ENCODE results near the gene XRCC2. TPM values are rescaled to one million over a fixed set of nuclear protein-coding genes. Genes with fewer than 3 reads are reported as not detected.
"Not testable (repeated sequence)": the region's sequence is repeated elsewhere in the genome, so short reads cannot be mapped to it uniquely, and the experiment has no call there.

The XRCC2 gene
- total RNA-seq, 8 experiments from 2014 or later, result 0.20 to 11.4 (median 1.2) TPM

DNA sequence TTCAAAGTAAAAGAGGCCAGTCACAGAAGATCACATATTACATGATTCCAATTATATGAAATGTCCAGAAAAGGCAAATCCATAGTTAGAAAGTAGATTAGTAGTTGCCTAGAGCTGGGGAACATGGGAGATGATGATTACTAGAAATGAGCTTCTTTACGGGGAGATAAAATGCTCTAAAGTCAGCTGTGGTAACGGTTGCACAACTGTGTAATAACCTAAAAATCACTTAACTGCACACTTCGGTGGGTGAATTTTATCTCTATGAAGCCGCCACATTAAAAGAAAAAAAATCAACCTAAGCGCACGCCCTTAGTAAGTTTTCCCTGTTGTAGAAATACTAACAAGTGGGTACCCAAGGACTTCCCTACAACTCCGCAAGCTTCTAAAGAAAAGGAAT, 15.9 kb downstream of the XRCC2 start:
- Histone ChIP-seq H3K27ac (no peak overlapping the region), H3K4me3 (no peak overlapping the region), H3K4me1 (replicated peaks in 1 of 2) (no peaks in the 10 kb centered on the region)
- WGBS, 10 experiments, result 80 to 100% (median 95%) methylated on average over 2 to 6 of the region's 7 CpGs; no CpG with 5 or more reads in 1 of the 10 experiments
- in situ Hi-C loops (cut with MboI; ENCODE audit: low pct_unique_long_range_greater_than_20kb in 2 of 9, low sequenced_read_pairs in 9 of 9, unreplicated experiment in 9 of 9), result no loop called here
- no peak for ATAC-seq (replicated peaks in 6 of 8)

DNA sequence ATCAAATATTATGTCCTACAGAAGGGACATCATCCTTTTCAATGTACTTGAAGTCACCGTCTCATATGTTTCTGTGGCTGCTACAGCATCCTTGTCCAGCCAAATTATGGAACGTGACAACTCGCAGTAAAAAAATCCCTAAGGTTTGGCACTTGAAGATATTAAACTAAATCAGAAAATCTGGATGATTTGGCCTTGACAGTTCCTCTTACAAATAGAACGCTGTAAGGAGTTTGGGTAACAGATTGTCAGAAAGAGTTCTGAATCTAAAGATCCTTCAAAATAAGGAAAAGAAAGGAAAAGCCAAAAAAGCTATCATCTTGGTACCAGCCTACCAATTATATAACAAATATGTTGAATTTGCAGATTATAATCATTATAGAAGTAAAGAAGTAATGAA, 21.0 kb downstream of the XRCC2 start:
- no peak for ATAC-seq (replicated peaks in 6 of 8)
- H3K4me1 ChIP-seq (replicated peaks in 1 of 2), result no peaks in the 10 kb centered on the region
- H3K4me3 ChIP-seq, result no peak overlapping the region
- no peak overlapping the region for H3K27ac ChIP-seq
- in situ Hi-C loops (cut with MboI; ENCODE audit: low pct_unique_long_range_greater_than_20kb in 2 of 9, low sequenced_read_pairs in 9 of 9, unreplicated experiment in 9 of 9), result no loop called here
- 10 to 100% (median 96%) methylated on average over 1 to 4 of the region's 4 CpGs; no CpG with 5 or more reads in 1 of the 10 experiments for WGBS, 10 experiments

DNA sequence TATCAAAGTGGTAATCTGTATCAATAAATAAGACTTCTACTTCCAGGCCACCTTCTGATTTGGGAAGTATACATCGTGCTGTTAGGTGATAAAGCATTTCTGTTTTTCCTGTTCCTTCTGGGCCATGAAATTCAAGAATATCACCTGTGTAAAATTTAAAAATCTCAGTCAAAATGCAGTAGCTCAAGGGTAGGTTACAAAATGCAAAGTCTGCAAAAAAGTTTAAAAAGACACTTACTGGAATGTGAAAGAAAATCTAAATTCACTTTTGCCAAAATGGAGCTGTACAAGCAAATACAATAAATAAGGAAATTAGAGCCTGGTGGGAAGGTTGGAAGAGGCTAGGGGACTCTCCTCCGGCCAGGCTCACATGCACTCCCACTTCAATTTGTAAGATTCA, 26.7 kb downstream of the XRCC2 start:
- in situ Hi-C loops (cut with MboI; ENCODE audit: low pct_unique_long_range_greater_than_20kb in 2 of 9, low sequenced_read_pairs in 9 of 9, unreplicated experiment in 9 of 9), result no loop called here

DNA sequence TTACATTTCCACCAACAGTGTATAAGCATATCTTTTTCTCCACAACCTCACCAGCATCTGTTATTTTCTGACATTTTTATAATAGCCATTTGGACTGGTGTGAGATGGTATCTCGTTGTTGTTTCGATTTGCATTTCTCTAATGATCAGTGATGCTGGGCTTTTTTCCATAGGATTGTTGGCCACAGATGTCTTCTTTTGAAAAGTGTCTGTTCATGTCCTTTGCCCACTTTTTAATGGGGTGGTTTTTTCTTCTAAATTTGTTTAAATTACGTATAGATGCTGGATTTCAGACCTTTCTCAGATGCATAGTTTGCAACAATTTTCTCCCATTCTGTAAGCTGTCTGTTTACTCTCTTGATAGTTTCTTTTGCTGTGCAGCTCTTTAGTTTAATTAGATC, 28.9 kb downstream of the XRCC2 start:
- Histone ChIP-seq H3K4me3 (no peak overlapping the region), H3K4me1 (replicated peaks in 1 of 2) (no peaks in the 10 kb centered on the region), H3K27ac (no peak overlapping the region)
- in situ Hi-C loops (cut with MboI; ENCODE audit: low pct_unique_long_range_greater_than_20kb in 2 of 9, low sequenced_read_pairs in 9 of 9, unreplicated experiment in 9 of 9), result no loop called here
- ATAC-seq (replicated peaks in 6 of 8), result no peak
- WGBS, 10 experiments, result 86 to 100% (median 96%) methylated on average over 1 to 3 of the region's 3 CpGs

More for the DNA sequence above, 26.7 kb downstream of the XRCC2 start:
- Histone ChIP-seq H3K4me3 (no peak overlapping the region), H3K27ac (no peak overlapping the region), H3K4me1 (replicated peaks in 1 of 2) (no peaks in the 10 kb centered on the region)
- 28 to 100% (median 96%) methylated on average over 1 to 2 of the region's 2 CpGs; no CpG with 5 or more reads in 2 of the 10 experiments for WGBS, 10 experiments
- ATAC-seq (replicated peaks in 6 of 8), result no peak

DNA sequence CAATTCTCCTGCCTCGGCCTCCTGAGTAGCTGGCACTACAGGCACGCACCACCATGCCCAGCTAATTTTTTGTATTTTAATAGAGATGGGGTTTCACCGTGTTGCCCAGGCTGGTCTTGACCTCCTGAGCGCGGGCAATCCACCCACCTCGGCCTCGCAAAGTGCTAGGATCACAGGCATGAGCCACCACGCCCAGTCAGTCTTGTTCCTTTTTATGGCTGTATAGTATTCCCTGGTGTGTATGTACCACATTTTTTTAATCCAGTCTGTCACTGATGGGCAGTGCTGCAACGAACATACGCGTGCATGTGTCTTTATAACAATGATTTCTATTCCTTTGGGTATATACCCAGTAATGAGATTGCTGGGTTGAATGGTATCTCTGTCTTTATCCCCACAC, 29.4 kb downstream of the XRCC2 start:
- ATAC-seq (replicated peaks in 6 of 8); H3K27ac ChIP-seq; H3K4me1 ChIP-seq (replicated peaks in 1 of 2); H3K4me3 ChIP-seq; in situ Hi-C loops (cut with MboI; ENCODE audit: low pct_unique_long_range_greater_than_20kb in 2 of 9, low sequenced_read_pairs in 9 of 9, unreplicated experiment in 9 of 9): not testable (repeated sequence)
- WGBS, 10 experiments, result 86 to 100% (median 98%) methylated on average over 2 to 11 of the region's 11 CpGs; no CpG with 5 or more reads in 1 of the 10 experiments

DNA sequence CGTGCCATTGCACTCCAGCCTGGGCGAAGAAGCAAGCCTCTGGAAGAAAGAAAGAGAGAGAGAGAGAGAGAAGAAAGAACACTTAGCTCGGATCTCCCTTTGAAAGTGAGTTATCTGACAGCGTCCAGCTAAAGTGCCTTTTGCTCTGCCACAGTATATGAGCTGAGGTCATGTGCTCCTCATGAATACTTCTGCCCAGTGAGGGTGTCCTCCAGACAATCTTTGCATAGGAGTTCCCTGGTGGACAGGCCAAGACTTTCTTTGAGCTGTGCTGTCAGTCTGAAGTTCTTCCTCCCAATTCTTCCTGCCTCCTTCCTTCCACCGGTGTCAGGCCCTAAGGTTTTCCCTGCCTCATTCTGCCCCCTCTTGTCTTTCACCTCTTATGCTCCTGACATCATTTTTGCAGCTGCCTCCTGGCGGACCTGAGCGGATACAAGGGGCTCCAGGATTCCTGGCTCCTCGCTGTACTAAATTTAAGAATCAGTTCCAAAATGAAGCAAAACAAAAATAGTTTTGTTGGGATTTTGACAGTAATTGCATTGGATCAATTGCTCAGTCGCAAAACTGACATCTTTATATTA, 31.9 kb downstream of the XRCC2 start:
- H3K27ac ChIP-seq, result no peak overlapping the region
- in situ Hi-C loops (cut with MboI; ENCODE audit: low pct_unique_long_range_greater_than_20kb in 2 of 9, low sequenced_read_pairs in 9 of 9, unreplicated experiment in 9 of 9), result no loop called here
- no peak overlapping the region for H3K4me3 ChIP-seq
- WGBS, 10 experiments, result 42 to 100% (median 93%) methylated on average over 1 to 5 of the region's 9 CpGs; no CpG with 5 or more reads in 2 of the 10 experiments
- H3K4me1 ChIP-seq (replicated peaks in 1 of 2), result no peaks in the 10 kb centered on the region
- ATAC-seq (replicated peaks in 6 of 8), result peak in 2 of 8 experiments; percentile 77 to 86

DNA sequence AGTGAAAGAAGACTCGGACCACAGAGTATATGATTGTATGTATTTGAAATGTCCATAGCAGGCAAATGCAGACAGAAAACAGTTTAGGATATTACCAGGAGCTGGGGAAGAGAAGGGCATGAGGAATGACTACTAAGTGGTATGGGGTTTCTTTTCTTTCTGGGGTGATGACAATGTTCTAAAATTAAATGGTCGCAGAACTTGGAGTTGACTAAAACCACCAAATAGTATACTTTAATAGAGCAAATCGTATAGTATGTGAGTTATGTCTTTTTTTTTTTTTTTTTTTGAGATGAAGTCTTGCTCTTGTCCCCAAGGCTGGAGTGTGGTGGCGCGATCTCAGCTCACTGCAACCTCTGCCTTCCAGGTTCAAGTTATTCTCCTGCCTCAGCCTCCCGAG, 34.6 kb downstream of the XRCC2 start:
- no peak for ATAC-seq (replicated peaks in 6 of 8)
- no peak overlapping the region for H3K4me3 ChIP-seq
- in situ Hi-C loops (cut with MboI; ENCODE audit: low pct_unique_long_range_greater_than_20kb in 2 of 9, low sequenced_read_pairs in 9 of 9, unreplicated experiment in 9 of 9), result no loop called here
- H3K27ac ChIP-seq, result no peak overlapping the region
- no peaks in the 10 kb centered on the region for H3K4me1 ChIP-seq (replicated peaks in 1 of 2)
- 75 to 100% (median 96%) methylated on average over 2 to 6 of the region's 6 CpGs for WGBS, 10 experiments

DNA sequence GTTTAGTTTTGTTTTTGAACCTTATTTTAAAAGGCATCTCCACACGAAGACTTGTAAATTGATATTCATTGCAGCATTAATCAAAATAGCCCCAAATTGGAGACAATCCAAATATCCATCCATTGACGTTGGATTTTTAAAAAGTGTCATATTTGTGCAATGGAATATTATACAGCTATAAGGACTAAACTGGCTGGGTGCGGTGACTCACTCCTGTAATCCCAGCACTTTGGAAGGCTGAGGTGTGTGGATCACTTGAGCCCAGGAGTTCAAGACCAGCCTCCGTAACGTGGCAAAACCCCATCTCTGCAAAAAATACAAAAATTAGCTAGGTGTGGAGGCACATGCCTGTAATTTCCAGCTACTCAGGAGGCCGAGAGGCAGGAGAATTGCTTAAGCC, 35.1 kb downstream of the XRCC2 start:
- no peak overlapping the region for H3K4me3 ChIP-seq
- in situ Hi-C loops (cut with MboI; ENCODE audit: low pct_unique_long_range_greater_than_20kb in 2 of 9, low sequenced_read_pairs in 9 of 9, unreplicated experiment in 9 of 9), result no loop called here
- 23 to 100% (median 89%) methylated on average over 2 to 6 of the region's 6 CpGs for WGBS, 10 experiments
- H3K27ac ChIP-seq, result no peak overlapping the region
- ATAC-seq (replicated peaks in 6 of 8), result no peak
- H3K4me1 ChIP-seq (replicated peaks in 1 of 2), result no peaks in the 10 kb centered on the region

DNA sequence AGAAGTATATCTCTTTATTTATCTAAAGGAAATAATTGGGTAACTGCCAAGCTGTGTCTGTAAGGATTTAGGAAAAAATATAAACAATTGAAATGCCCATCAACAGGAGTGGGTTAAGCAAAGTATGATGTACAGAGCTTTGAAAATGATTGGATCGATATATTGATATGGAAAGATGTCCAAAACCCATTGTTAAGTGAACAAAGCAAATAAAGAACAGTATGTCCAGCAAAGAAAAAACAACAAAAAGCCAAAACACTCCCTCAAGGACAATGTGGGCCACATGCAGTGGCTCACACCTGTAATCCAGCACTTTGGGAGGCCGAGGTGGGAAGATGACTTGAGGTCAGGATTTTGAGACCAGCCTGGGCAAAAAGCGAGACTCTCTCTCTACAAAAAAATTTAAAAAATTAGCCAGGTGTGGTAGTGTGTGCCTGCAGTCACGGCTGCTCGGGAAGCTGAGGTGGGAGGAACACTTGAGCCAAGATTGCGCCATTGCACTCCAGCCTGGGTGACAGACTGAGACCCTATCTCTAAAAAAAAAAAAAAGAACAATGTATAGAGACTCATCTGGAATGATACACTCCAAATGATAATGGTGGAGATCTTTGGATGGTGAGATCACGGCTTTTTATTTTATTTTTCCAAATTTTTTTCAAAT, 37.9 kb downstream of the XRCC2 start:
- Histone ChIP-seq H3K4me3 (no peak overlapping the region), H3K4me1 (replicated peaks in 1 of 2) (no peaks in the 10 kb centered on the region), H3K27ac (no peak overlapping the region)
- in situ Hi-C loops (cut with MboI; ENCODE audit: low pct_unique_long_range_greater_than_20kb in 2 of 9, low sequenced_read_pairs in 9 of 9, unreplicated experiment in 9 of 9), result no loop called here
- no peak for ATAC-seq (replicated peaks in 6 of 8)
- WGBS, 10 experiments, result 73 to 100% (median 96%) methylated on average over 1 to 7 of the region's 7 CpGs; no CpG with 5 or more reads in 1 of the 10 experiments

DNA sequence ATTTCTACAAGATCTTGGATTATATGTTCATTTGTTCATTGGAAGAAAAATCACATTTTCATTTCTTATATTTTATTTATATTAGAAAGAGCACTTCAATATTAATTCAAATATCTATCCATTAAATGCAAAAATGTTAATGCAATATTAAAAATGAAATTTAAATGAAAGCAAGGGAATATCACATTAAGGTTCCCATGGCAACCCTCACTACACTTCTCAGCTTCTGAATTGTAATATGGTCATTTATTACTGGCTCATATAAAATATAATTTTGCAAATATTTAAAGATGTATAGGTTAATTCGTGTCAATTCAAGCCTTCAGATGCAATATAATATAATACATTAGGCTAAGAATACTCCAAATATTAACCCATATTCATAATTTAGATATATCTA, 38.8 kb downstream of the XRCC2 start:
- no peak overlapping the region for H3K4me3 ChIP-seq
- no peaks in the 10 kb centered on the region for H3K4me1 ChIP-seq (replicated peaks in 1 of 2)
- H3K27ac ChIP-seq, result no peak overlapping the region
- ATAC-seq (replicated peaks in 6 of 8), result no peak
- WGBS, 10 experiments, result 0 to 100% (median 63%) methylated on average over 1 of the region's 1 CpG; no CpG with 5 or more reads in 1 of the 10 experiments
- in situ Hi-C loops (cut with MboI; ENCODE audit: low pct_unique_long_range_greater_than_20kb in 2 of 9, low sequenced_read_pairs in 9 of 9, unreplicated experiment in 9 of 9), result no loop called here

DNA sequence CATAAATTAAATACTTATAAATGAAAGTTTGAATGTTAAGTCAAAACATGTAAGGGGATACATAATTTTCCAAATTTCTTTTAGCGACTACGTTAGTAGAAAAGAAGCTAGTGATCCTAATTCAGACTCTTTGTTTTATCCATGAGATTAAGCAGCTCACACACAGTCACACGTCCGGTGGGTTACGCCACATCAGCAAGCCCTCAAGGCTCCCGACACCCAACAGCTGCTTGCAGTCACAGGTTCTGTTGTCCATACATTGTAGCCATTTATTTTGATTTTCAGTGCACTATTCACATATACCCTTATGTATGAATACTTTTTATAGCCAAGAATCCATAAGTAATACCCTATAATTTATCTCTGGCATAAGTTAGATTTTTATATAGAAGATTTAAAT, 39.5 kb downstream of the XRCC2 start:
- Histone ChIP-seq H3K27ac (no peak overlapping the region), H3K4me1 (replicated peaks in 1 of 2) (no peaks in the 10 kb centered on the region), H3K4me3 (no peak overlapping the region)
- in situ Hi-C loops (cut with MboI; ENCODE audit: low pct_unique_long_range_greater_than_20kb in 2 of 9, low sequenced_read_pairs in 9 of 9, unreplicated experiment in 9 of 9), result no loop called here
- peak in 1 of 8 experiments; percentile 65 for ATAC-seq (replicated peaks in 6 of 8)
- WGBS, 10 experiments, result 45 to 96% (median 84%) methylated on average over 2 to 6 of the region's 6 CpGs; no CpG with 5 or more reads in 3 of the 10 experiments

DNA sequence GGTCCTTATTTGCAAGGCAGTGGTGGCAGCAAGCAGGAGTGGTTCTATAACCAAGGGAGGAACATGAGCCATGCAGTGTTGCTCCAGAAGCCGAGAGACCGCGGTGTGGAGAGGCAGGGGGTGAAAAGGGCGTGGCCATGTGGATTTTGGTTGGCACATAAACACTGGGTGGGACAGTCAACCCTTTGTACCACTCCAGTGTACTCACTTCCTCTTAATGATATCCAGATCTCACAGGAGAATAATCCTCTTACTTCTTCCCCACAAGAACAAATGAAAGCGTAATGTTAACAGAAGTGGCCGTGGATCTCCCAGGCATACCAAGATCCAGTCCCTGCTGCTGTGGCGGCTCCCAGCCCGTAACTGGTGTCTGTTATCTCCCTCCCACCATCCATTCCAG, 42.4 kb downstream of the XRCC2 start:
- in situ Hi-C loops (cut with MboI; ENCODE audit: low pct_unique_long_range_greater_than_20kb in 2 of 9, low sequenced_read_pairs in 9 of 9, unreplicated experiment in 9 of 9), result no loop called here

DNA sequence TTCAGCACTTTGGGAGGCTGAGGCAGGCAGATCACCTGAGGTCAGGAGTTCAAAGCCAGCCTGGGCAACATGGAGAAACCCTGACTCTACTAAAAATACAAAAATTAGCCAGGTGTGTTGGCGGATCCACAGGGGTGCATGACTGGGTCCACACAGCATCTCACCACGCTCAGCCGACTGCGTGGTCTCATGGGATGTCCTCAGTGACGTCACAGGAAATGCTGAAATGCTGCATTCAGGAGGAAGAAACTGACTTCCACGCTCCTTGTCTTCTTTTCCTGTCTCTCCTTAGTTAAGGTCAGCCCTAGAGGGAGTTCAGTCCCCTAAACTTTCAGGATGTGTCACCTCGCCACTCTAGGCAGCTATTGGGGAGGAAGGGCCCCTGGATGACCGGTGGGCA, 42.9 kb downstream of the XRCC2 start:
- H3K4me3 ChIP-seq, result no peak overlapping the region
- in situ Hi-C loops (cut with MboI; ENCODE audit: low pct_unique_long_range_greater_than_20kb in 2 of 9, low sequenced_read_pairs in 9 of 9, unreplicated experiment in 9 of 9), result no loop called here
- H3K27ac ChIP-seq, result no peak overlapping the region
- ATAC-seq (replicated peaks in 6 of 8), result no peak
- 80 to 100% (median 87%) methylated on average over 1 to 3 of the region's 8 CpGs; no CpG with 5 or more reads in 3 of the 10 experiments for WGBS, 10 experiments
- H3K4me1 ChIP-seq (replicated peaks in 1 of 2), result no peaks in the 10 kb centered on the region

More for the DNA sequence above, 42.4 kb downstream of the XRCC2 start:
- WGBS, 10 experiments, result 80 to 100% (median 85%) methylated on average over 1 to 8 of the region's 8 CpGs; no CpG with 5 or more reads in 4 of the 10 experiments
- ATAC-seq (replicated peaks in 6 of 8), result no peak
- Histone ChIP-seq H3K27ac (no peak overlapping the region), H3K4me3 (no peak overlapping the region), H3K4me1 (replicated peaks in 1 of 2) (no peaks in the 10 kb centered on the region)

DNA sequence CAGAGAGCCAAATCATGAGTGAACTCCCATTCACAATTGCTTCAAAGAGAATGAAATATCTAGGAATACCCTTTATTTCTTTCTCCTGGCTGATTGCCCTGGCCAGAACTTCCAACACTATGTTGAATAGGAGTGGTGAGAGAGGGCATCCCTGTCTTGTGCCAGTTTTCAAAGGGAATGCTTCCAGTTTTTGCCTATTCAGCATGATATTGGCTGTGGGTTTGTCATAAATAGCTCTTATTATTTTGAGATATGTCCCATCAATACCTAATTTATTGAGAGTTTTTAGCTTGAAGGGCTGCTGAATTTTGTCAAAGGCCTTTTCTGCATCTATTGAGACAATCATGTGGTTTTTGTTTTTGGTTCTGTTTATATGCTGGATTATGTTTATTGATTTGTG, 47.2 kb downstream of the XRCC2 start:
- H3K4me1 ChIP-seq (replicated peaks in 1 of 2); in situ Hi-C loops (cut with MboI; ENCODE audit: low pct_unique_long_range_greater_than_20kb in 2 of 9, low sequenced_read_pairs in 9 of 9, unreplicated experiment in 9 of 9); ATAC-seq (replicated peaks in 6 of 8); H3K4me3 ChIP-seq; H3K27ac ChIP-seq: not testable (repeated sequence)
